Adrenal gland (tissue), 12 donors: ENCODE results near the gene PSG3. TPM values are rescaled to one million over a fixed set of nuclear protein-coding genes. Genes with fewer than 3 reads are reported as not detected.
"Not testable (repeated sequence)": the region's sequence is repeated elsewhere in the genome, so short reads cannot be mapped to it uniquely, and the experiment has no call there.

Experiments used
- DNase-seq, 7 donors: peaks; one replicate each; pipeline ENCODE4 v3.0.0-alpha.2; 2019 to 2020
- H3K27ac ChIP-seq, 5 donors: fragments of 200-600 bp; sonication (generic) in 4 of 5; 1 replicate in 3 of 5; 2 replicates in 2 of 5; pipeline versions ENCODE4 v1.5.1 to v1.8.0; 2016 to 2020; ENCODE audit warnings: mild to moderate bottlenecking in 1 of 5
- H3K27me3 ChIP-seq: fragments of 200-600 bp; 2 replicates; pipeline ENCODE4 v1.8.0; 2021
- H3K36me3 ChIP-seq, 2 donors: fragments of 200-600 bp; replicated peaks in 1 of 2; 1 replicate in 1 of 2; 2 replicates in 1 of 2; pipeline versions ENCODE4 v1.5.1 to v1.8.0; 2018 to 2022
- H3K4me1 ChIP-seq, 2 donors: fragments of 200-600 bp; replicated peaks in 1 of 2; 1 replicate in 1 of 2; 2 replicates in 1 of 2; pipeline versions ENCODE4 v1.5.1 to v1.8.0; 2018 to 2021
- H3K4me3 ChIP-seq, 4 donors: fragments of 200-600 bp; sonication (generic) in 3 of 4; one replicate each; pipeline ENCODE4 v1.5.1; 2016 to 2018
- H3K9me3 ChIP-seq, 3 donors: fragments of 200-600 bp; sonication (generic) in 1 of 3; replicated peaks in 1 of 3; 1 replicate in 2 of 3; 2 replicates in 1 of 3; pipeline versions ENCODE4 v1.5.1 to v1.8.0; 2016 to 2021
- CTCF ChIP-seq, 6 experiments: fragments of 450-650 bp in 4 of 6; fragments of 200-600 bp in 2 of 6; sonication (generic) in 1 of 6; IDR thresholded peaks; 1 replicate in 5 of 6; 2 replicates in 1 of 6; pipeline versions ENCODE4 v1.5.1 to v1.8.0; 2016 to 2021; ENCODE audit warnings: antibody characterized with exemption in 6 of 6, mild to moderate bottlenecking in 2 of 6, moderate library complexity in 1 of 6
- WGBS, 4 donors: extraction: QIAGEN DNeasy Blood & Tissue Kit in 2 of 4; methylation state at CpG; one replicate each; pipeline versions ENCODE4 v1.1.5 to v1.1.7; 2013 to 2017; 5-methylcytosine and 5-hydroxymethylcytosine counted together
- intact Hi-C, 2 donors: fragments of 100-400 bp; cut with DNase I; formaldehyde crosslinking; loops; one replicate each; pipeline versions ENCODE4 v1.14.1 to v1.15.0; 2022 to 2023
- polyA plus RNA-seq, 3 donors: library from polyadenylated mRNA; stranded (reverse); fragments of 200-250 nt in 2 of 3; fragments of 350-450 nt in 1 of 3; fragmentation: Illumina TruSeq in 1 of 3; extraction: RNeasy Lipid Tissue Mini Kit (QIAGEN cat#74804) in 1 of 3; gene quantifications; one replicate each; pipeline ENCODE4 v1.2.3, GENCODE V29; 2013 to 2014
- total RNA-seq, 9 donors: library from RNA; depleted of rRNA in 4 of 9; stranded (reverse); fragments of >200 nt in 4 of 9; fragments of 120-200 nt in 1 of 9; fragmentation: NEBNext Ultra II Directional in 1 of 9; extraction: Animal tissue kit (Norgen Biotek cat#: 25700) in 1 of 9; gene quantifications; one replicate each; pipeline versions ENCODE4 v1.1.0 to v1.2.4, GENCODE V29; 2013 to 2023
- donor health status: healthy with polysubstance abuse.
- donor health status: Bipolar disorder and iron deficiency.
- donor health status: DM: yes; HTN: yes; CAD: no.
- donor health status: DM: no; HTN: no; CAD: no.
- donor health status: DM: no; HTN: no; CAD: no.
- donor health status: DM: yes; HTN: yes; CAD: no.

PSG3 gene
- total and polyA plus RNA-seq, 12 donors = 0.22 TPM; not detected in 11

DNA sequence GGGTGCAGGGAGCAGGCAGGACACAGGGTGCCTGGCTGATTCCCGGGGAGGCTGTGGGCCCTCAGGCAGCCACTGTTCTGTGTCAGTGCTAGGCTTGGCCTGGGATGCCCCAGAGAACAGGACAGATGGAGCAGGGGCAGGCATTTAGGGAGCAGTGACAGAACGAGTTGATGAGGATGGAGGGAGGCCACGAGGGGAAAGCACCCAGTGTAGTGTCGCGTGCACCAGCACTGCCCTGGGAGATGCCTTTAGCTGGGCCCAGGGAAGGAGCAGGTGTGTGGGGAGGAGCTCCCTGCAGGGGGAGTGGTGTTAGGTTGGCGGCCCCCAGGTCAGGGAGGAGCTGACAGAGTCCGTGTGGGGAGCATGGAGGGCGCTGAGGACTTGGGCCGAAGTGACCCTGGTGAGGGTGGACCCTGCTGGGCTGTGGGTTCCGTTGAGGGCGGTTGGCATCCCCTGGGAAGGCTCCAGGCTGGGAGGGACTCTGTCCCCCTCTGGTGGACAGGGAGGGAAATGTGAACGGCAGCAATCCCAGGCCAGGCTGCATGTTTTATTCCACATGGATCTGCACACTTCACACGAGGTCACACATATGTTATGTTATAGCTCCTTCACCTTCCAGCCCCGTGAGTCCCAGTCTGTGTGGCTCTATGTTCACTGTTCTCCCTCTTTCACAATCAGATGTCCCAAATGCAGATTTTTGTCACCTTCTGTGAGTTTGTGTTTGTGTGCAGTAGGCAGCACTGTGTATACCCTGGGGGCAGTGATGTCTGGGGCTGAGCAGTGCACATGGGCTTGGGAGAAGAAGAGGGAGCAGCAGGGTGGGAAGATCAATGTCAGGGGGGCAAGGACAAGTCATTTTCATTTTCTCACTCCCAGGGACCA, 1.7 kb upstream of the PSG3 start:
- H3K36me3 ChIP-seq, H3K9me3 ChIP-seq, H3K4me3 ChIP-seq, H3K4me1 ChIP-seq, intact Hi-C loops, H3K27ac ChIP-seq, H3K27me3 ChIP-seq: not testable (repeated sequence)
- DNase-seq = peak in 2 of 7 donors; percentile 23 to 32
- 25 to 33% (median 28%) methylated on average over 13 to 14 of the region's 14 CpGs for WGBS, 4 donors
- peak in 5 of 6 experiments; percentile 23 to 54 (median 47) for TF ChIP-seq CTCF (IDR thresholded peaks at IDR 0.05)

GRCh38 chr19:42737581-42738011, 2.7 kb downstream of the PSG3 start:
- H3K9me3 ChIP-seq, H3K27ac ChIP-seq, H3K27me3 ChIP-seq, intact Hi-C loops, DNase-seq, H3K36me3 ChIP-seq, H3K4me1 ChIP-seq, H3K4me3 ChIP-seq: not testable (repeated sequence)
- 27 to 55% (median 46%) methylated on average over 2 of the region's 2 CpGs for WGBS, 4 donors

DNA sequence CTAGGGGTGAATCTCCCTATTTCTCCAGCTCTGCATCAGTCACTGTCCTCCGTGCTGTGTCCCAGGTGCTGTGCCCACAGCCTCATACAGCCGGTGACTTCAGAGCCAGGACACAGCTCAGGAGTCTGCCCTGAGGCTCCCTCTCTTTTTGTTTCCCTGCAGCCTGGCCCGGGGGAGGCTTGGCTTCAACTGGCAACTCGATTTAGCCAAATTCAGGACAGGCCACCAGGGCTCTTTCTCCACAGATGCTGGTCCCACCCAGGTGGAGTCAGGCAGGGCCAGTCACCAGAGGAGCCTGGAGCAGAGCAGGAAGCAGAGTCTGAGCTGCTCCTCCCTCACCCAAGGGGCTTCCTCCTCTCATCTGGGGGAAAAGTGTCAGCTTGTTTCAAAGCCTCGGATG, 11.9 kb downstream of the PSG3 start:
- H3K36me3 ChIP-seq, H3K27ac ChIP-seq, H3K27me3 ChIP-seq, H3K9me3 ChIP-seq, H3K4me1 ChIP-seq, H3K4me3 ChIP-seq, intact Hi-C loops, DNase-seq: not testable (repeated sequence)
- 65 to 78% (median 70%) methylated on average over 2 to 5 of the region's 5 CpGs for WGBS, 4 donors

DNA sequence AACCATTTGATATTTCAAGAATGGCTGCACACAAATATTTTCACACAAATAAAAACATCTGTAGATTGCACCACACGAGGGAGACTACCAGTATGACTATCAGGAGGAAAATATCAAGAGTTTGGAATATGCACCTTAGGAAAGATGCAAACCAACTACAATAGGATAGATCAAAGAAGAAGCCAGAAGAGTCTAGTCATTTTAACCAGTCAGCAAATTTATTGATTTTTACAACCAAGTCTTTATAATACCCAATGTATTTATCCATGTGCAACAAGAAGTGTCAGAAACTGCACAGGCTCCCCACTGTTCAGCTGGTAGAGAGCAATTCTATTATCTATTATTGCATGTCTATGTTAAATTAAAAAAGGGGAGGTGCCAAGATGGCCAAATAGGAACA, 26.3 kb downstream of the PSG3 start:
- H3K36me3 ChIP-seq, H3K27me3 ChIP-seq, H3K4me3 ChIP-seq, H3K4me1 ChIP-seq, intact Hi-C loops, H3K9me3 ChIP-seq, DNase-seq, H3K27ac ChIP-seq: not testable (repeated sequence)
- 72 to 77% (median 74%) methylated on average over 1 of the region's 1 CpG for WGBS, 4 donors

- H3K4me1 ChIP-seq, H3K9me3 ChIP-seq, H3K27ac ChIP-seq, intact Hi-C loops, DNase-seq, H3K36me3 ChIP-seq, H3K27me3 ChIP-seq, H3K4me3 ChIP-seq: not testable (repeated sequence)
- 74 to 82% (median 78%) methylated on average over 6 of the region's 6 CpGs for WGBS, 4 donors
Measured at GRCh38 chr19:42712753-42713152, 27.5 kb downstream of the PSG3 start.

GRCh38 chr19:42710986-42711385, 29.3 kb downstream of the PSG3 start:
- H3K27me3 ChIP-seq, H3K27ac ChIP-seq, DNase-seq, H3K36me3 ChIP-seq, H3K9me3 ChIP-seq, H3K4me3 ChIP-seq, H3K4me1 ChIP-seq, intact Hi-C loops: not testable (repeated sequence)
- WGBS, 4 donors = 79 to 88% (median 86%) methylated on average over 1 of the region's 1 CpG

DNA sequence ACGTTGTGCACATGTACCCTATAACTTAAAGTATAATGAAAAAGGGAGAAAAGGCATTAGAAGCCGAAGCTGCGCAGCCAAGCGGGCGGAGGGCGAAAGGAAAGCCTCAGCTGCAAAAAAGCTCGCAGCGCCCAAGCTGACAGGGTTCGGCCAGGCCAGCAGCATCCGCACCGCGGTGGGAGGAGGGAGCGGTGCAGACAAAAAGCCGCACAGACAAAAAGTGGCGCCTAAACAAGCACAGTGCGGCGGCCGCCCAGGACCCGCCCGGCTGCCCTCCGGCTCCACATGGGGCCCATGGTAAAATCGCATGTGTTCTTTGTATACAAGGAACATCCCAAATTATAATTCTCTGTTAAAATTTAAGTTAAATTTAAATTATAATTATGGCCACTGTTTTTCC, 42.4 kb downstream of the PSG3 start:
- Histone ChIP-seq H3K36me3 (no peaks in the 10 kb centered on the region), H3K4me1 (no peaks in the 10 kb centered on the region), H3K9me3 (no peaks in the 10 kb centered on the region), H3K4me3 (no peak overlapping the region), H3K27ac (no peak overlapping the region), H3K27me3 (peaks cover 6% of the 10 kb centered on the region)
- intact Hi-C loops = no loop called here
- WGBS, 4 donors = 25 to 36% (median 27%) methylated on average over 22 of the region's 22 CpGs
- DNase-seq = no peak
- no peak for TF ChIP-seq CTCF (IDR thresholded peaks at IDR 0.05)
